Measurements from ENCODE around the gene TENM3.

Gene TENM3

GRCh38 chr4:182548156-182548555, 305.0 kb downstream of the TENM3 start:
- no peak for TF ChIP-seq ZFP30 (CRISPR knock-in tag; IDR thresholded peaks at IDR 0.05)
- no peak for TF ChIP-seq PPARA (CRISPR knock-in tag; IDR thresholded peaks at IDR 0.05; ENCODE audit: borderline replicate concordance)
- no peak for TF ChIP-seq ZC3H10 (CRISPR knock-in tag; IDR thresholded peaks at IDR 0.05)
- no peak for ATAC-seq

- no peak for ATAC-seq
- TF ChIP-seq ZFP3 (CRISPR knock-in tag; IDR thresholded peaks at IDR 0.05) (no peak), ZFP30 (CRISPR knock-in tag; IDR thresholded peaks at IDR 0.05) (no peak), RARB (CRISPR knock-in tag; IDR thresholded peaks at IDR 0.05) (no peak)
Measured at GRCh38 chr4:182549356-182549755, 306.2 kb downstream of the TENM3 start.

- TF ChIP-seq CSDC2 (CRISPR knock-in tag; IDR thresholded peaks at IDR 0.05): no peak
- no peak for TF ChIP-seq GLIS3 (CRISPR knock-in tag; IDR thresholded peaks at IDR 0.05)
- no peak for TF ChIP-seq RARB (CRISPR knock-in tag; IDR thresholded peaks at IDR 0.05)
- no peak for TF ChIP-seq TOX (CRISPR knock-in tag; IDR thresholded peaks at IDR 0.05; ENCODE audit: borderline replicate concordance)
- TF ChIP-seq ZFP30 (CRISPR knock-in tag; IDR thresholded peaks at IDR 0.05): no peak
- no peak for TF ChIP-seq PPARA (CRISPR knock-in tag; IDR thresholded peaks at IDR 0.05; ENCODE audit: borderline replicate concordance)
- TF ChIP-seq OSR1 (CRISPR knock-in tag; IDR thresholded peaks at IDR 0.05): no peak
- no peak for TF ChIP-seq SNAI2 (CRISPR knock-in tag; IDR thresholded peaks at IDR 0.05)
- TF ChIP-seq ZNF8 (CRISPR knock-in tag; IDR thresholded peaks at IDR 0.05): no peak
- TF ChIP-seq CREB5 (CRISPR knock-in tag; IDR thresholded peaks at IDR 0.05; ENCODE audit: low read depth): no peak
- ATAC-seq: no peak
Measured at GRCh38 chr4:182552948-182553347, 309.7 kb downstream of the TENM3 start.

GRCh38 chr4:182553653-182554052, 310.5 kb downstream of the TENM3 start:
- no peak for ATAC-seq
- no peak for TF ChIP-seq RARB (CRISPR knock-in tag; IDR thresholded peaks at IDR 0.05)

GRCh38 chr4:182554736-182555135, 311.5 kb downstream of the TENM3 start:
- TF ChIP-seq PATZ1 (CRISPR knock-in tag; IDR thresholded peaks at IDR 0.05; ENCODE audit: borderline replicate concordance) (no peak), BACH2 (CRISPR knock-in tag; IDR thresholded peaks at IDR 0.05; ENCODE audit: borderline replicate concordance) (no peak), ISL1 (CRISPR knock-in tag; IDR thresholded peaks at IDR 0.05) (no peak), SNAI2 (CRISPR knock-in tag; IDR thresholded peaks at IDR 0.05) (no peak), OSR1 (CRISPR knock-in tag; IDR thresholded peaks at IDR 0.05) (no peak), ESRRG (CRISPR knock-in tag; IDR thresholded peaks at IDR 0.05) (no peak), CSRNP3 (CRISPR knock-in tag; IDR thresholded peaks at IDR 0.05) (no peak), ZFP3 (CRISPR knock-in tag; IDR thresholded peaks at IDR 0.05) (no peak), ARNTL (CRISPR knock-in tag; IDR thresholded peaks at IDR 0.05; ENCODE audit: borderline replicate concordance, low read depth) (no peak), RARB (CRISPR knock-in tag; IDR thresholded peaks at IDR 0.05) (no peak), ZC3H10 (CRISPR knock-in tag; IDR thresholded peaks at IDR 0.05) (no peak), TSHZ2 (CRISPR knock-in tag; IDR thresholded peaks at IDR 0.05) (no peak), CSDC2 (CRISPR knock-in tag; IDR thresholded peaks at IDR 0.05) (no peak), ZNF70 (CRISPR knock-in tag; IDR thresholded peaks at IDR 0.05) (no peak)
- no peak for ATAC-seq
